ENCODE data around the gene PCDHGC3. TPM values are rescaled to one million over a fixed set of nuclear protein-coding genes. Genes with fewer than 3 reads are reported as not detected.

PCDHGC3 gene
- total and polyA plus RNA-seq, 4 donors, result 3.7 to 11.0 (median 6.2) TPM

- H3K4me3 ChIP-seq (ENCODE audit: low read depth in 1 of 3, low read length in 3 of 3), result no peak overlapping the region
- DNase-seq (ENCODE audit: low spot score), result no peak
- TF ChIP-seq JUND (IDR thresholded peaks at IDR 0.05) (no peak), MAX (IDR thresholded peaks at IDR 0.05) (no peak), SP1 (IDR thresholded peaks at IDR 0.05) (no peak), YY1 (IDR thresholded peaks at IDR 0.05) (no peak), FOXA2 (IDR thresholded peaks at IDR 0.05) (no peak), CTCF (IDR thresholded peaks at IDR 0.05; ENCODE audit: low read depth, low read length, missing input control) (no peak), ATF3 (IDR thresholded peaks at IDR 0.05) (no peak), EGR1 (IDR thresholded peaks at IDR 0.05; ENCODE audit: low read depth in 2 of 2) (no peak), RXRA (IDR thresholded peaks at IDR 0.05) (no peak), HNF4A (conservative IDR thresholded peaks at IDR 0.05) (no peak), RAD21 (IDR thresholded peaks at IDR 0.05) (no peak), GABPA (IDR thresholded peaks at IDR 0.05 in 1 of 2, conservative IDR thresholded peaks at IDR 0.05 in 1 of 2) (no peak), FOXA1 (IDR thresholded peaks at IDR 0.05) (no peak), TAF1 (conservative IDR thresholded peaks at IDR 0.05) (no peak)
- no peaks in the 10 kb centered on the region for H3K27me3 ChIP-seq (ENCODE audit: control insufficient read depth in 4 of 4, insufficient read depth in 4 of 4, low read length in 3 of 4)
- H3K36me3 ChIP-seq (ENCODE audit: control insufficient read depth in 4 of 4, insufficient read depth in 3 of 4, low read depth in 1 of 4, low read length in 3 of 4), result peaks cover 7 to 18% (median 12%) of the 10 kb centered on the region in 4 donors
- H3K4me1 ChIP-seq (ENCODE audit: control insufficient read depth in 4 of 4, insufficient read depth in 4 of 4, low read length in 3 of 4), result peaks cover 4 to 20% (median 7%) of the 10 kb centered on the region in 4 donors
- WGBS, result 62% methylated on average over 4 of the region's 4 CpGs
- H3K27ac ChIP-seq (ENCODE audit: low read depth in 1 of 2, low read length in 2 of 2), result peak overlapping the region; percentile 58 to 72
- H3K9me3 ChIP-seq (ENCODE audit: control insufficient read depth in 4 of 4, low read length in 3 of 4), result no peaks in the 10 kb centered on the region
- no peak overlapping the region for H3K9ac ChIP-seq (ENCODE audit: low read depth in 1 of 2, low read length in 2 of 2)
Measured at GRCh38 chr5:141511771-141512325, 36.1 kb downstream of the PCDHGC3 start.

GRCh38 chr5:141512390-141512910, 36.7 kb downstream of the PCDHGC3 start:
- WGBS, result 14% methylated on average over 28 of the region's 28 CpGs
- H3K4me3 ChIP-seq (ENCODE audit: low read depth in 1 of 3, low read length in 3 of 3), result peak overlapping the region in 2 of 3 donors; percentile 27 to 51
- H3K9ac ChIP-seq (ENCODE audit: low read depth in 1 of 2, low read length in 2 of 2), result no peak overlapping the region
- no peak for TF ChIP-seq FOXA1 (IDR thresholded peaks at IDR 0.05)
- no peak for TF ChIP-seq JUND (IDR thresholded peaks at IDR 0.05)
- TF ChIP-seq CTCF (IDR thresholded peaks at IDR 0.05; ENCODE audit: low read depth, low read length, missing input control), result peak; percentile 69
- TF ChIP-seq RXRA (IDR thresholded peaks at IDR 0.05), result no peak
- TF ChIP-seq ZBTB33 (IDR thresholded peaks at IDR 0.05), result no peak
- TF ChIP-seq NR2F2 (IDR thresholded peaks at IDR 0.05), result no peak
- peak; percentile 65 to 78 for TF ChIP-seq RAD21 (IDR thresholded peaks at IDR 0.05)
- no peak for TF ChIP-seq YY1 (IDR thresholded peaks at IDR 0.05)
- H3K27me3 ChIP-seq (ENCODE audit: control insufficient read depth in 4 of 4, insufficient read depth in 4 of 4, low read length in 3 of 4), result no peaks in the 10 kb centered on the region
- H3K9me3 ChIP-seq (ENCODE audit: control insufficient read depth in 4 of 4, low read length in 3 of 4), result no peaks in the 10 kb centered on the region
- peak overlapping the region; percentile 58 to 72 for H3K27ac ChIP-seq (ENCODE audit: low read depth in 1 of 2, low read length in 2 of 2)
- peaks cover 8 to 23% (median 16%) of the 10 kb centered on the region in 4 donors for H3K36me3 ChIP-seq (ENCODE audit: control insufficient read depth in 4 of 4, insufficient read depth in 3 of 4, low read depth in 1 of 4, low read length in 3 of 4)
- H3K4me1 ChIP-seq (ENCODE audit: control insufficient read depth in 4 of 4, insufficient read depth in 4 of 4, low read length in 3 of 4), result peaks cover 4 to 20% (median 7%) of the 10 kb centered on the region in 4 donors
- DNase-seq (ENCODE audit: low spot score), result peak; percentile 89

Data from liver (tissue), 9 donors.